CD4-positive, alpha-beta T cell treated with Interleukin-4 for 1 hour (primary cell): ENCODE data around the gene ZBTB42.

Source experiments
- DNase-seq, 2 donors: peaks; one replicate each; pipeline ENCODE4 v3.0.0-alpha.2; 2020 to 2022

Gene ZBTB42

DNA sequence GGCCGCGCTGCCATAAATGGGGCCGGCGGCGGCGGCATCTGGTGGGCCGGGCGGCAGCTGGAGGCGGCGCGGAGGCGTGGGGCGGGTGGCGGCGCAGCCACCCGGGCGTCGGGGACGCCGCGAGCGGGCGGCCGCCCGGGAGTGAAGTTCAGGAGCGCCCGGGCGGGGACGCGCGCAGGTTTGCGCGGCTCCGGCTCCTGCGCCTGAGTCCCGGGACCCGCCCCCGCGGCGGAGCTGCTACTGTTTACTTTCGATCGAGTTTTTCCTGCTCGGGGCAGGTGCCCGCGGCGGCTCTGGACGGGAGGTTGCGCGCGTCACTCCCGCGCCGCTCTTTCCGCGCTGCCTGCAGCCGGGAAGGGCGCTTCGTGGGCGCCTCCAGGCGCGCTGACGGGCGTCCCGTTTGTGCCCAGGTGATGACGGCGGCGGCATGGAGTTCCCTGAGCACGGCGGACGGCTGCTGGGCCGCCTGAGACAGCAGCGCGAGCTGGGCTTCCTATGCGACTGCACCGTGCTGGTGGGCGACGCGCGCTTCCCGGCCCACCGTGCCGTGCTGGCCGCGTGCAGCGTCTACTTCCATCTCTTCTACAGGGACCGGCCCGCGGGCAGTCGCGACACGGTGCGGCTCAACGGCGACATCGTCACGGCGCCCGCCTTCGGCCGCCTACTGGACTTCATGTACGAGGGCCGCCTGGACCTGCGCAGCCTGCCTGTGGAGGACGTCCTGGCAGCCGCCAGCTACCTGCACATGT, at the start of gene ZBTB42:
Gene ZBTB42 (plus strand): TSS at position 331 of the 749 bp plus-strand sequence. CDS start 97 bp downstream, at position 428.
- DNase-seq: peak; percentile 66 to 78

DNA sequence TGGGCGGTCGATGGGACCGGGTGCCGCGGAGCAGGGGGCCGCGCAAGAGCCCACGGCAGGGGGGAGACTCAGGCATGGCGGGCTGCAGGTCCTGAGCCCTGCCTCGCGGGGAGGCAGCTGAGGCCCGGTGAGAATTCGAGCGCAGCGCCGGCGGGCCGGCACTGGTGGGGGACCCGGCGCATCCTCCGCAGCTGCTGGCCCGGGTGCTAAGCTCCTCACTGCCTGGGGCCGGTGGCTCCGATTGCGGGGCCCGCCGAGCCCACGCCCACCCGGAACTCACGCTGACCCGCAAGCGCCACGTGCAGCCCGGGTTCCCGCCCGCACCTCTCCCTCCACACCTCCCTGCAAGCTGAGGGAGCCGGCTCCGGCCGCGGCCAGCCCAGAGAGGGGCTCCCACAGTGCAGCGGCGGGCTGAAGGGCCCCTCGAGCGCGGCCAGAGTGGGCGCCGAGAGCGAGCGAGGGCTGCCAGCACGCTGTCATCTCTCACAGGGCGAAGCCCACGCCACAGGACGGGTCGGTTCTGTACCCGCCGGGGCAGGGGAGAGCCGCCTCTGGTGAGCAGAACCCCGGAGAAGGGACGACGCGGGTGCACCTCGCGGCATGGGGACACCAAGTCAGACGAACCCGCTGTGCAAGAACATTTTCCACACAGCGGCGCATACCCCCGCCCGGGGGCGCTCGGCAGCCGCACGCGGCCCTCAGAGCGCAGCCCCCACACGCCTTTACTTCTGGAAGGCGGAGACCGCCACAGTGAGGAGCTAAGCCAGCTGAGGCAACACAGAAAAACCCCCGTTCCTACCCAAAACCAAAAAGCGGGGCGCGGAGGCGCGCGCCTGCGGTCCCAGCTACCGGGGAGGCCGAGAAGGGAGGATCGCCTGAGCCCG, 49.1 kb upstream of the ZBTB42 start:
- DNase-seq: no peak

DNA sequence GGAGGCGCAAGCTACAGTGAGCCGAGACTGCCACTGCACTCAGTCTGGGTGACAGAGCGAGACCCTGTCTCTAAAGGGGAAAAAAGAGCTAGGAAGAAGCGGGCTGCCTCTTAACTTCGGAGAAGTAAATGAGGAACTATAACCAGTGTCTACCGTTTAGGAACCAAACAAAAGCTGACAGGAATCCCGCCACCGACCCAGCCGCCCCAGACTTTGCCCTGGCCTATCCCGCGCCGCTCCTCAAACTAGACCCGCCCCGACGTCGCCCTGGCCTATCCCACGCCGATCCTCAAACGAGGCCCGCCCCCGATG, 48.5 kb upstream of the ZBTB42 start:
- no peak for DNase-seq

DNA sequence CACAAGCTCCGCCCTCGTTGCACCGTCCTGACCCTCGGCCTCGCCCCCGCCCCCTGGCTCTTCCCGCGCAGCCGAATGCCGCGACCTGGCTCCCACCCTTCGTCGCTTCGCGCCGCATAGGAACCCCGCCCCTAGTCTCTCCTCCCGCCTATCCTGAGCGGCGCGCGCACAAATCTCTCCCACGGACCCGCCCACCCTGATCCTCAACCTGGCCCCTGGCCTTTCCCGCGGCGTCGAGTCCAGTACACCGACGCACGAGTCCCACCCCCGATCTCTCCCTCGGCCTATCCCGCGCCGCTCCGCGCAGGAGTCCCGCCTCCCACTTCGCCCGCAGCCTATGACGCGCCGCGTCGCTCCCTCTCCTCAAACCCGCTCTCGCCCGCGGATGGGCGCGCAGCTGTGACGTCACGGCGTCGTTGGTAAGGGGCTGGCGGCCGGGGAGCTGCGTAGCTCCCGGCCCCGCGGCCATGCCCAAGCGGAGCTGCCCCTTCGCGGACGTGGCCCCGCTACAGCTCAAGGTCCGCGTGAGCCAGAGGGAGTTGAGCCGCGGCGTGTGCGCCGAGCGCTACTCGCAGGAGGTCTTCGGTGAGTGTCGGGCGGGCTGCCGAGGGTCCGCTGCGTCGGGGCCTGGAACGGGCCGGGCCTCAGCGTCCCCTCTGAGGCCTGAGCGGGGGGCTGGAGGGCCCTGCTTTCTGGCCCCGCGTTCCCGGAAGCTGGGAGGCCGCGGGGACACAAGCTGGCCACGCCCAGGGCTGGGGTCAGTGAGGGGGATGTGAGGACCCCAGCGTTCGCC, 48.0 kb upstream of the ZBTB42 start, which contains the start of gene SIVA1:
Gene SIVA1 (plus strand): TSS at position 413 of the 793 bp plus-strand sequence. CDS start 55 bp downstream, at position 468.
- peak; percentile 99 to 100 for DNase-seq

DNA sequence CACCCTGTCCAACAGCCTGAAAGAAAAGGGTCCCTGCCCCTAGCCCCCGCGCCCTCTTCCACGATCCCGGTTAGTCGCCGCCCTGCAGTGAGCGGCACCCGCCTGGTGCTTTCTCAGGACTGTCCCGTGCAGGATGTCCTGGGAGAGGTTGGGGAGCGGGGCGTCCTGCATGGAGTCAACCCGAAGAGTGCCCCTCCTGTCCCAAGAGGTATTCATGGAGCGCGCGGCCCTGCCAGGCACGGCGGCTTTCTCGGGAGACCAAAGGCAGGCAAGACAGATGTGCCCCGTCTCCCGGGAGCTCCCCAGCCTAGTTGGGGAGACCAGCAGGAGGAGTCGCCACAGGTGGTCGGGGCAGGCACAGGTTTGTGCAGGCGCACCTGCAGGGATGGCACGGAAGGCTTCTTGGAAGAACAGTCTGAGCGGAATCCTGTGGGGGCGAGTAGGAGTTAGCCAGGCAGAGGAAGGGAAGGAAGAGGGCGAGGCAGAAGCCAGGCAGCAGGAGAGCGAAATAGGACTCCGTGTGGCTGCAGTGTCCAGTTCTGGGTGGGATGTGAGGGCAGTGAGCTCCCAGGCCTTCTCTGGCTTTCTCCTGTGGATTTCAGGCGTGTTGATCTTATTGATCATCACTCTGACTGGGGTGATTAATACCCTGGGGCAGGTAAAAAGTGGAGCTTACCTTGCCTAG, 47.2 kb upstream of the ZBTB42 start:
- DNase-seq: no peak

DNA sequence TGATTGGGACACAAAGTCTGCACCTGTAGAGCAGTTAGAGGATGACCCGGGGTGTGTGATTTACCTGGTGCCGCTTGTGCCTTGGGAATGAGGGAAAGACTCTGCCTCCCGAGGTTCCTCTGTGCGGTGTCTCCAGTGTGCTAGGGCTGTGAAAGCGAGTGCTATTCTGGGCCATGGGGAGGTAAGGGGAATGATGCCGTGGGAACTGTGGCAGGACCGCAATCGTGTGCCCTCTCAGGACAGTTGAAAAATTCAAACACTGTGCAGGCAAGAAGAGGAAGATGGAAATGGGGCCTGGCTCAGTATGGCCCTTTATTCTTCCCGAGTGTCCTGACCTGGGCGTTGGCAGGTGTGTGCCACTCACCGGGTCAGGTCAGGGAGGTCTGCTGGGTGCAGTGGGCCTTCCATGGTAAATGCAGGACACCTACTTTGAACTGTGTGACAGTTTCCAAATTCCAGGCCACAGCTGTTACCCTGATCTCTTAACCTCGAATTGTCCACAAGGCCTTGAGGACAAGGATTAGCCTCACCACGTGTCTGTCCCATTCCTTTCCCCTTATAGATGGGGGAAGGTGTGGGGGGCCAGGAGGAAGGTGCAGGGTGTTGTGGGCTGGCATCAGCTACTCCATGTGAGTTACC, 46.6 kb upstream of the ZBTB42 start:
- no peak for DNase-seq

DNA sequence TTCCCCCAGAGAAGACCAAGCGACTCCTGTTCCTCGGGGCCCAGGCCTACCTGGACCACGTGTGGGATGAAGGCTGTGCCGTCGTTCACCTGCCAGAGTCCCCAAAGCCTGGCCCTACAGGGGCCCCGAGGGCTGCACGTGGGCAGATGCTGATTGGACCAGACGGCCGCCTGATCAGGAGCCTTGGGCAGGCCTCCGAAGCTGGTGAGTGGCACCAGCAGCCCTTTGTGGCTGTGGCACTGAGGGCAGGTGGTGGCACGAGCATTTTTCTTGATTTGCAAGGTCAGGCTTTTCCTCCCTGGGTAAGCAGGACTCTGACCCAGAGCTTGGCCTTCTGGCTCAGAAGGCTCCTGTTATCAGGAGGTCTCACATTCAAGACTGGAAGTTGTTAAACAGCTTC, 45.3 kb upstream of the ZBTB42 start:
- DNase-seq: no peak

DNA sequence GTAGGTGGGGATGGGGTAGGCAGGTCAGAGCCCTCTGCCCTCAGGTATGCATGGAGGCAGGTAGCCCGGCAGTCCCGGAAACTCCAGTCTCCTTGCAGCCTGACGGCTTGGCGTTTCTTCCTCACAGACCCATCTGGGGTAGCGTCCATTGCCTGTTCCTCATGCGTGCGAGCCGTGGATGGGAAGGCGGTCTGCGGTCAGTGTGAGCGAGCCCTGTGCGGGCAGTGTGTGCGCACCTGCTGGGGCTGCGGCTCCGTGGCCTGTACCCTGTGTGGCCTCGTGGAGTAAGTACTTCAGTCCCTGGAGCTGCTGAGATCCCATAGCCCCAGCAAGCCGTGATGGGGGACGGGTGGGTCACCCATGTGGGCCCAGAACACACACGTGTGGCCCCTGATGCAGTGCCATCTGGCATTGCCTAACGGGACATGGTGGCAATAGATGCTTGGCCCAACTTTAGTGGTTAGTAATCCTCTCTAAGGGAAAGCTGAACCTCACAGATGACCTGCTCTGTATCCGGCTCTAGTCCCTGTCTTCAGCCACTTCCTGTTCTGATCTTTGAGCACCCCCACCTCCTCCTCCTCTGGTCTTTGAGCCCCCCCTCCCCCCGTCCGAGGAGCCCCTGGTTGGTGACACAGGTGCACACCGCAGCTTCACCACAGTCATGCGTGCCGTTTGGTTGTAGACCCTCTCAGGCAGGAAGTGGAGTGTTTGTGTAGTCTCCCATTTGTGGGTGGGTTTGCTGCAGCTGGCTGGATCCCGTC, 44.2 kb upstream of the ZBTB42 start:
- no peak for DNase-seq

DNA sequence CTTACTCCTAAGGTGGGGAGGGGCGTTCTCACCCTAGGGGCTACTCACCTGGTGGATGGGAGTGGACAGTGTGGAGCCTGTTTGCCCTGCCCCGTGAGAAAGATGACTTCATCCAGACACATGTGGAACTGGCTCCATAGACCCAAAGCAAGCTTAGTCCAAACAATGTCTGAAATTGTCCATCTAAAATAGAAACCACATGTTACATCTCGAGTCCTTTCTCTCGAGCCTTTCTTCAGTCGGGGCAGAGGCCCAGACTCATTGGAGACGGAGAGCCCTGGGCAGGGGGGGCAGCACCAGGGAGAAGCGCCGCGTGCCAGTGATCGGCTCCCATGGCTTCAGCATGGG, 43.7 kb upstream of the ZBTB42 start:
- no peak for DNase-seq

DNA sequence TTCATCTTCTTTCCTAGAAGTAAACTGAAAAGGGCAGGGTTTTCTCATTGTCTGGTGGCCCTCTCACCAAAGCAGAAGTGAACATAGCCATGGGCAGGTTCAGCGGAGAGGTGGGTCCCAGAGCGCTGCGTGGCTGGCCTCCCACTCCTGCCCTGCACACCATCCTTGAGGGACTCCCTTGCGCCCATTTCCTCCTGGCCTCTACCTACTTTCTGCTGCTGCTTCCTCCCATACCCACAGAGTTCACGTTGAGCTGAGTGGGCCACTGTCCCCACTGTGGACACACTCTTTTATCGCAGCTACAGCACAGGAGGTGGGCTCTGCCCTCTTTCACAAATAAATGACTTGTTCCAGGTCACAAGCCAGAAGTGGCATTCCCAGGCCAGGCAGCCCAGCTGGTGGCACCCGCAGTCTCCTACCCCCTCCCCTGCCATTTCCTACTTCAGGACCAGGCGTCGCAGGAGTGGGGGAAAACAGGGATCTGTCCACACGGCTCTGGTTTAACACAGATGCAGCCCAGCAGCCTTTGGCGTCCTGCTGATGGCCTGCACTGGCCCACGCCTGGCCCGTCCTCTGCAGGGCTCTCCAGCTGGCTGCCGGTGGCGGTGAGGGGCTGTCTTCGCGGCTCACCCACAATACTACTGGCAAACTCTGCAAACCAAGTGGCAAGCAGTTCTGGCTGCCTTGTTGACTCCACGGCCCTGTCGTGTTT, 43.1 kb upstream of the ZBTB42 start:
- DNase-seq: no peak

DNA sequence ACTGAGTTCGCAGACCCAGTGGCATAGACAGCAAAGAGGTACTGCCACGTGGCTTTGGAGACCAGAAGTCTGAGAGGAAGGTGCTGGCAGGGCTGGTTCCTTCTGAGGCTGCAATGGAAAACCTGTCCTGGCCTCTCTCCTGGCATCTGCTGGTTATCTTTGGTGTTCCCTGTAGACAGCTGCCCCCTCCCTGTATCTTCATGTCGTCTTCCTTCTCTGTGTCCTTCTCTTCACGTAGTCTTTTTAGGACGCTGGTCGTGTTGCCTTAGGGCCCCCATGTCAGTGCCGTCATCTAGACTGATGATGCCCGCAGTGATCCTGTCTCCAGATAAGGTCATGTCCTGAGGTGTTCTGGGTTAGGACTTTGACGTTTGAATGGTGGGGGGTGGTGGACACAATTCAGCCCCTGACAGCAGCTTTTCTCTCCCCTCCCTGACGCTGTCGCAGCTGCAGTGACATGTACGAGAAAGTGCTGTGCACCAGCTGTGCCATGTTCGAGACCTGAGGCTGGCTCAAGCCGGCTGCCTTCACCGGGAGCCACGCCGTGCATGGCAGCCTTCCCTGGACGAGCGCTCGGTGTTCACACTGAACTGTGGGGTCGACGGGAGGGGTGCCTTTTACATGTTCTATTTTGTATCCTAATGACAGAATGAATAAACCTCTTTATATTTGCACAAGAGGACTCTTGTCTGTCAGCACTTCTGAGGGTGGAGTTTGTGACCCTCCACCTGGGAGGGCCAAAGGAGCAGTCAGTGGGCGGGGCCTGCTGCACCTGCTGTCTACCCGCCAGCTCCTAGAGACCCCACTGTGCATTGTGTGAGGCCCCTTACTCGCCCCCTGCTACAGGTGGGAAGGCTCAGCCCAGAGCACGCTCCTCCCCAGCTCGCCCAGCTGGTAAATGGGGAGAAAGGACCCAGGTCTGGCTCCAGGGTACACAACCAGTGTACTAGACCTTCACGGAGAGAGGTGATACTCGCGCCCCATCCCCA, 41.6 kb upstream of the ZBTB42 start:
- DNase-seq: no peak

DNA sequence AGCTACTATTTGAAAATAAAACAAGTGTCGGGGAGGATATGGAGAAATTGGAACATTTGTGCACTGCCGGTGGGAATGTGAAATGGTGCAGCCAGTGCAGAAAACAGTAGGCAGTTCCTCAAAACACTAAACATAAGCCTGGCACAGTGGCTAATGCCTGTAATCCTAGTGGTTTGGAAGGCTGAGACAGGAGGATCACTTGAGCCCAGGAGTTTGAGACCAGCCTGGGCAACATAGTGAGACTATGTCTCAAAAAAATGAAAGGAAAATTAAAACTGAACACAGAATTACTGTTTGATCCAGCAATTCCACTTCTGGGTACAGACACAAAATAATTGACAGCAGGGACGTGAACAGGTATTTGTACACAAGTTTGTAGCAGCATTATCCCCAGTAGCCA, 35.4 kb upstream of the ZBTB42 start:
- no peak for DNase-seq

DNA sequence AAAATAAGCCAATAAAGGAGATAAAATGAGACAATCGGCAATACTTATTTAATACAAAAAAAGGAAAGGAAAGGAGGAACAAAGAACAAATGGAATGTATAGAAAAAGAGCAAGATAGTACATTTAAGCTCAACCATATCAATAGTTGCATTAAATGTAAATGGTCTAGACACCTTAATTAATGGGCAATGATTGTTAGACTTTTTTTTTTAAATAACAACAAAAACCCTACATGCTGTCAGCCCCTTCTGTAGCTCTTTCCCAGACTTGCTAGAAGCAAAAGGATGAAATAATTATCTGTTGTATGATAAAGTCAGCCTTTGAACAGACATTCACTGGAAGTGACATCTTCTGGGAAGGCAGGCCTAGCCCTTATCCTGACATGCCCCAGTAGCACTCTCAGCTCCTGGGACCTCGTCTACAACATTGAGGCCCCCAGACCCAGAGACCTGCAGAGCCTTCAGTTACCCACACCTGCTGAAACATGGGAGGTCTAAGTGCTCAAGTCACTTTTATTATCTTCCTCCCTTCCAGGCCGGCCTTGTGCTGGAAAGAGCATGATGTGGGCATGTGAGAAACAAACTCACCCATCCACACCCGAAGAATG, 34.5 kb upstream of the ZBTB42 start:
- no peak for DNase-seq

DNA sequence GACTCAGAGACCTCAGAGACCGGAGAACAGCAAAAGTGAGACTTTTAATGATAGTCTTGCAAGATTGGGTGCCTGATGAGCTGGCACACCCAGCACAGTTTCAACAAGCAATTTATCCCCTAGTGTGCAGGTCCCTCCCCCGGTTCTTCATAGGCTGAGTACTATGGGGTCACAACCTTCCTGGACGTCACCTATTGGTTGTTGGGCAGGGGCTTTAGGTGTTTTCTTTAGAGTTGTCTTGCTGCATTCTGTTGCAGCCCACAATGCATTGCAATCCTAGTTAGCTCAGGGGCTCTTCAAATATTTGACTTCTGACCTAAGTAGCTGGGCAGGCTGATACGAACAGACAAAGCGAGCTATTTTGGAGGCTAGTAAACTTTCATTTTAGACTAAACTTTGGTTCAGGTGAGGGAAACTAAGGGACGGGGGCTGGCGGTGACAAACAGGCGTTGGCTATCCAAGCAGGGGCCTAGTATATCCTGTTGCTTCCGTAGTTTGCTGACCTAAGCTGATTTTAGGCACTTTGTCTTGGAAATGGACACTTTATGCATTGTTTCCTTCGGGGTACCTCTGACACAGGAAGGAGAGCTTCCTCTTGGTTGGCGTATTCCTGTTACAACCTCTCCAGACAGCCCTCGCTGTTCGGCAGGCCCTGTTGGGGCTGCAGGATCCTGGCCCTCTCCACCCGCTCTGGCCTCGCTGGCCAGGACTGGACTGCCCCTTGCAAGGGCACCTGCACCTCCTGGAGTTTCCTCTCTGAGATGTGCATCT, 33.9 kb upstream of the ZBTB42 start:
- DNase-seq: no peak

DNA sequence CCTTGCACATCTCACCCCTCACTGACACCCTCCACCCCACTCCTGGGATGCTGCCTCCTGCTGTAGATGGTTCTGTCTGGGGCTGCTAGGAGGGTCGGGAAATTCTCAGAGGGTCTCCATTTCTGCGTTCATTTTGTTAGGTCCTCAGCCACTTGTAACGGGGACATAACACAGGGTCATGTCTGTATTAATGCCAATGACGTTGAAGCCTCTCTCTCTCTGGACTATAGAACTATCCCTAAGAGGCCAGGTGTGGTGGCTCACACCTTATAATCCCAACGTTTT, 33.3 kb upstream of the ZBTB42 start:
- DNase-seq: no peak

DNA sequence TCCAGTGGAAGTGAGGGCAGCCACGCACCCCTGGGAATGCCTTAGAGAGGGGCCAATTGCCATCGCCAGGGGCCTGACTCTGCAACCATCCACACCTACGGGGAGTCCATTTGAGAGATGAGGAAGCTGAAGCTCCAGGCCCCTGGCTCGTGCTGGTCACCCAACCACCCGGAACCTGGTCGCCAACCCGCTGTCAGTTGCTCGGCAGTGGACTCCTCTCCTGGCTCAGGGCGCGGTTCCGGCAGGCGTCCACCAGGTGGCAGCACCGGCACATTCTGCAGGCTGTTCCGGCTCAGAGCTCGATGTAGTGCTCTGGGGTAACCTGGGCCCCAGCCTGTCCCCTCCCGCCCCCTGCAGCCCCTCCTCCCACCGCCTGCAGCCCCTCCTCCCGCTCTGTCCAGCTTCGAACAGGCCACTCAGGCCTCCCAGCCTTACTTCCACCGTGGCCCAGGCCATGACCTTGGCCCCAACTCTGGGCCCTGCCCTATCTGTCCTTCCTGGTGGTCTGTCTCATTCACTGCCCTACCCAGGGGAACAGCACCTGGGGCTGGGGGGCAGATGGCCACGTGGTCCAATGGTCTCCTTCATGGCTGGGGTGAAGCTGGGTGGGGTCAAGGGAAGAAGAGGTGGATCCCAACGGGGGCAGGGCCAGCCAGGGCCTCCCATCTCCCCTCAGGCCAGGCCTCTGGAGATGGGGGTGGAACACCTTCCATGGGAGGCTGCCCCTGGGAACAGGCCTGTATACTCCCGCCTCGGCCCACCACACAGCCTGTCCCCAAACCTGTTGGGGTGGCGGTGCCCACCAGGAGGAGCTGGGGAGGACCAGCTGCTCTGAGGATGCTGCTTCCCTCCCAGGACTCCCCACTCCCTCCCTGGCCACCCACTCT, 32.2 kb upstream of the ZBTB42 start:
- peak; percentile 88 to 91 for DNase-seq

DNA sequence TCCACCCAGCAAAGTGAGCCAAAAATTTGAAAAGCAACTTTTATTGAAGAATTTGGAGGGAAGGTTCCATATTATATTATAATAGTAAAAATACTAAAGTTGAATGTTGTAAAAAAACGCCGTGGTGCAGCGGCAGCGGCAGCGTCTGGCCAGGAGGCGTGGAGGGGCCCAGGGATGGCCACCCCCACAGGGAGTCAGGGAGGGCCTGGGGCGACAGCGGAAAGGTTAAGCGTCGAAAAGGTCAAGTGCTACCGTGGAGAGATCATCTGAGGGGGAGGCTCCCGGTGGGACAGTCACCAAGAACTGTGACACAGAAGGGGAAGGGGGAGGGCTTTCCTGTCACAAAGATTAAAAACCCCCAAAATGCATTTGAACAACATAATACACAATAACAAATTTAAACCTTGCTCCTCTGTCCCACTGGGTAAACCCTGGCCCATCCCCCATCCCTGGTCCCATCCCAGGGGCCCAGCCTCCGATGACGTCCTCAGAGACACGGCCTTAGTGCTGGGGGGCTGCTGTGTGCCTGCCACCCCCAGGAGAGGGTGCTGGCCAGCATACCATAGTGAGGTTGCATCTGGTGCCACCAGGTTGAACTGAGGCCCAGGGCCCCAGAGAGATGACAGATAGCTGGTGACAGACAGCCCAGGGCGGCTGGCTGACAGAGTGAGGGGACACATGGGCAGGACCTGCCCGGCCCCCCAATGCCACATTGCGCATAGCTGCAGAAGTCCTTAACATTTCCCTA, 31.4 kb upstream of the ZBTB42 start:
- DNase-seq: no peak
